GM18873 (cell line): ENCODE measurements around the gene CDR2.
"Not testable (repeated sequence)": the region's sequence is repeated elsewhere in the genome, so short reads cannot be mapped to it uniquely, and the experiment has no call there.

ENCODE experiments used
- ATAC-seq: cut with Tn5 transposase; IDR thresholded peaks from one replicate; pipeline ENCODE4 v1.9.1; 2021; ENCODE audit warnings: mild to moderate bottlenecking, moderate library complexity, moderate number of reproducible peaks; ENCODE audit not compliant: unreplicated experiment, low FRiP score

The CDR2 gene

DNA sequence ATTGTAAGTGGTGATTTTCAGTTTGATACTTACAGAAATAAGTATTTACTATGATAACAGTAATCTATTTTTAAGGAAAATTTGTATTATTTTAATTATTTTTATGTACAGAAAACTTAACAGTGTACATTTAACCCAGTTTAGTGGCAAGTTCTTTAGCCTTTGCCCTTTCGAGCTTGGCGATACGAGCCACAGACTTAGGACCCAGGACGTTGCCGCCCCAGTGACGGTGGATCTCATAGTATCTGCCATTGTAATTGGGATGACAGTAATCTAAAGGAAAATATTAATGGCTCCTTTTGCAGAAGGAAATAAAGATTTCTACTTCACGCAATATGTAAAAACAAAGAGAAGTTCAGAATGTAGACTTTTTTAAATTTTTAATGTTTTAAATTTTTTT, 5.2 kb upstream of the CDR2 start:
- ATAC-seq: no peak

DNA sequence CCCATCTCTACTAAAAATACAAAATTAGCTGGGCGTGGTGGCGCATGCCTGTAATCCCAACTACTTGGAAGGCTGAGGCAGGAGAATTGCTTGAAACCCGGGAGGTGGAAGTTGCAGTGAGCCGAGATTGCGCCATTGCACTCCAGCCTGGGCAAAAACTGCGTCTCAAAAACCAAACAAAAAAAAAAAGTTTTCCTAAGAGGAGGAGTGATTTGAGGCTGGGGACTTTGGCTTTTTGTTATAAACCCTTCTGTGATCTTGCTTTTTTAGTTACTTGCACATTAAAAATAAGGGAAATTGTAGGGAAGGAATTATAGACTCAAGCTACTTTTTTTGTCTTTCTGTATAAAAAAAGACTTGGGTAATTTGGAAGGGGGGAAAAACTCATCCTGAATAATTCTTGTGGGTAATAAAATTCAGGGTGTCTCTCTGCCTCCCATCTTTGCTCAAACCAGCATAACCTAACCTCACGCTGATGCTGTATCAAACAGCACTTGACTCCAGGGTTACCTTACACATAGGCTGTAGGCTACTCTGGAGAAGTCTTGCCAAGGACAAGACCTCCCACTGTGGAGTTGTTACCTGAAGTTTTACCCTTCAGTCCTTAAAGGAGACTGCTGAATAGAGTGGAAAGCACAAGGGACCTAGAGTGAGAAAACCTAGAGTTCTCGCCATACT, 1.7 kb upstream of the CDR2 start:
- ATAC-seq: no peak

DNA sequence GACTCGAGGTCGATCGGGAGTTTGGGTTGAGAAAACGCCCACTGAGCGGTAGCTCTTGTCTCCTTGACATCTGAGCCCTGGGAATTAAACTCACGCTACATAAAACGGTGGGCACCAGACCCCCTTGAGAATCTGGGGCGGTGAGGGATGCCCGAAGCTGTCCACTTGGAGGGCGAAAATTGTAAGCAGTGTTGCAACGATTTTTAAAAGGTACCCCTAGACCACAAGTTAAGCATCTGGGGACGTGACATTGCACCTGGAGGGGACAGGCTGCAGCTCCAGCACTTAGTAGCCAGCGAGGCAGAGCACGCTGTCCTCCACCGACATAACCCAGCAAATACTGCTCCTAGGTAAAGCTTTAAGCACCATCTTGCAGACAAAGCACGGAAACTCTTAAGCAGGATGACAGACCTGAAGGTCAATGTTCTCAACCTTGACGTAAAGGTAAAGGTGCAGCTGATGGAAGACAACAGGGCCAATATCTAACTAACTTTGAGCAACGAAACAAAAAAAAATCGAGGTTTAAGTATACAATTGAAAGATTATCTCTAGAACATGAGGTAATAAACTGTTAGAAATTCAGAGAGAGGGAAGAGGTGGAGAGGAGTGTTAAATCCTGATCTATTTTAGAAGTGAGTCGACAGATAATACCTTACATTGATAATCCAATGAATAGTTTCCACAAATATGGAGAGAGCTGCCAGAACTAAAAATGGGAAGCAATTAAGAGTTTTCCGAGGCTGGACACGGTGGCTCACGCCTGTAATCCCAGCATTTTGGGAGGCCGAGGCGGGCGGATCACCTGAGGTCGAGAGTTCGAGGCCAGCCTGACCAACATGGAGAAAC, 921 bp upstream of the CDR2 start:
- ATAC-seq: no peak

DNA sequence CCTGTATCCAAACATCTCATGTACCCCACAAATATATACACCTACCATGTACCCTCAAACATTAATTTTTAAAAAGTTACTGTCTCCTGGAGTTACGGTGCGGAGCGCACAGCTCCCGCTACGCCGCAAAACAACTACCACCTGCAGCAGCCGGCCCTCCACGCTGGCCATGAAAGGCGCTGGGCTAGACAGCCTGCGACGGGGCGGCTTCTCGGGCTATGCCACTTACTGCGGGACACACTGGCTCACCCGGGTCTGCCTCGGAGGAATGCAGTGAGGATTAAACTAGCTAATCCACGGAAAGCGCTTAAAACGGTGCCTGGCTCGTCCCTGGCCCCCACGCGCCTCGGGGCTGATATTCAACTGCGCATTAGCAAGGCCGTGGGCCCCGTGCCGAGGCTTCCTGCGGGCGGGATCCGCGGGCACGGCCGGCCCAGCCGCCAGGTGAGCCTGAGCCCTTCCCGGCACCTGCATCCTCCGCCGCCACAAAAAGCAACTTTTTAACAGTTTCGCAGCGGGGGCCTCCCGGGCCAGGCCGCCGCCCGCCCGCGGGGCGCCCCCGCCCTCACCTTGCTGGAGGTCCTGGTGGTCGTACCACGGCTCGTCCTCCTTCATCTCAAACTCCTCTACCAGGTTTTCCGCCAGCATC, 633 bp downstream of the CDR2 start:
- peak; percentile 10 for ATAC-seq

DNA sequence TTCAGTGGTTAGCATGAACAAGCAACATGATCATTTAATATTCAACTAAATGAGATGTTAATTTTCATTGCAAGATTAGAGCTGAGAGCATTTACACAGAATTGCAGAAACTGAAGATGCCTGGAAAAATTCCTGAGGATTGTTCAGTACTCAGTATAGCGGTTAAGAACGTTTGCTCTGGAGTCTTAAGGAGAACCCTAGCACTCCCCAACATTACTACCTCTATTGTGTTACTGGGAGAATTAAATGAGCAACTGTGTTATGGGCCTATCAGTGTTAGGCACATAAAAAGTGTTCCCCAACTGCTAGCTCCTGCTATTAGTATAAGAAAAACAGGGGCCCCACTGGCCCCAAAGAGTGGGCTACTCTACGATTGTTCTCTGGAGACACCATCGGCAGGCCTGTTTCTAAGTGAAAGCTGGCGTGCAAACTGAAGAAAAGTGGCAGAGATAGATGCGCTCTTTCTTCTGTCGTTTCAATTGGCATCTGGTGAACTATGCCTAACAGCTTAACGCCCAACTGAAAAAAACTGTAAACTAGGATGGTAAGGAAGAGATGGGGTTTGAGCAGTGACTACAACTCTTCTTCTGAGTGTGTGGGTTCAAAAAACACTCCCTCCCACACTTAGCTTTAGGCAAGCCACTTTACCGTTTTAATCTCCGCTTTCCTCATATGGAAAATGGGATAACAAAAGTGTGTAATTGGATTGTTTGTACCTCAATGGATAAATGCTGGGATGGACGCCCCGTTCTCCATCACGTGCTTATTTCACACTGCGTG, 1.3 kb downstream of the CDR2 start:
- no peak for ATAC-seq

DNA sequence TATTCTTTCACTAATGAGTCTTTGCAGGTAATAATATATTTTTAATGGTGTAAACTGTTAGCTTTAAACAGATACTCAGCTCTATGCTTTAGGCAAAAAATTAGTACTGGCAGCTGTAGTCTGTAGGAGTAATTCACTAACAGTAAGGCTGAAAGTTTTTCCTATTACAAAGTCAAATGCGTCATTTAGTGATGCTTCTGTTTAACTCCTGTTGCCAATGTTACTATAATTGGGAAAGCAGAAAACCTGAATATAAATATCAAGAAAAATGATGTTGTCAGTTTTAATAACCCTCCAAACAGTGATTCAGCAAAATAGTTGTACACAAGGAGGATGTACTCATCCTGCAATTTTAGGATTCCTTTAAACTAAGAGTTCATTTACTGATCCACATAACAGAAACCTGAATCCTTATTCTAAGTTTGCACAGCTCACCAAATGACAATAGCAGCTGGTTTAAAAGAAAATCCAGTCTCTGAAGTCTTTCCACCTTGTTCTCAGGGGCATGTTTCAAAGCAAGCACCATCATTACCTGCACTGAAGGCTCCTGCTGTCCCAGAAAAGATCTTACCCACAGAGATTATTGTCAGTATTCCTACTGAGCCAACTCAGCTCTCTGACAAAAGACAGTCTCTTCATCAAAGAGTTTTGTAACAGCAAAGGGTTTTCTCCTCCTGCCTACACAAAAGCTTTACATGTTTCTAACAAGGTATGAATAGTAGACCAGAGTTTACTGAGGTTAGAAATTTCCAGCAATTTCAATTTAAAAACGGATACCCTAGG, 4.2 kb downstream of the CDR2 start:
- no peak for ATAC-seq

DNA sequence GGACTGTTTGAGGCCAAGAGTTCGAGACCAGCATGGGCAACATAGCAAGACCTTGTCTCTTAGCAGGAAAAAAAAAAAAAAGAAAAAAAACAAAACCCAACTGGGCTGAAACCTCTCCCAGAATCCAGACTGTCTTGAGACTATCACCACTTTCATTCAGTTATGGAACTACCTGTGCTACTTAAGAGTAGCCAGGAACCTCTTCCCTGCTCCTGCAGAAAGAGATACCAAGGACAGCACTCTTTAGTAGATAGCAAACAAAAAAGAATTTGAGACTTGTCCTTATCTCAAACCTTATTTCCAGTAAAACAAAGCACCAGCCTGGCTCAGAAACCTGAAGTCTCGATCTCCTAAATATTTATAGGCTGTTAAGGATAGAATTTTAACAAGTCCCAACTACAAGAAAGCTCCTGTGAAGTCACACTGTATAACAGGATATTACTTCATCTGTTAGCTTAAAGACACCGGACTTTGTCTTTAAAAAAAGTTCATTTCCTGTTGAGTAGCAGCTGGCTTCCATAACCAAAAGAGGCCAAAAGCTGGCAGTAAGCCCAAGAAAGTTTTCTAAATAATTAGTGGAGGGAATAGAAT, 5.1 kb downstream of the CDR2 start:
- no peak for ATAC-seq

DNA sequence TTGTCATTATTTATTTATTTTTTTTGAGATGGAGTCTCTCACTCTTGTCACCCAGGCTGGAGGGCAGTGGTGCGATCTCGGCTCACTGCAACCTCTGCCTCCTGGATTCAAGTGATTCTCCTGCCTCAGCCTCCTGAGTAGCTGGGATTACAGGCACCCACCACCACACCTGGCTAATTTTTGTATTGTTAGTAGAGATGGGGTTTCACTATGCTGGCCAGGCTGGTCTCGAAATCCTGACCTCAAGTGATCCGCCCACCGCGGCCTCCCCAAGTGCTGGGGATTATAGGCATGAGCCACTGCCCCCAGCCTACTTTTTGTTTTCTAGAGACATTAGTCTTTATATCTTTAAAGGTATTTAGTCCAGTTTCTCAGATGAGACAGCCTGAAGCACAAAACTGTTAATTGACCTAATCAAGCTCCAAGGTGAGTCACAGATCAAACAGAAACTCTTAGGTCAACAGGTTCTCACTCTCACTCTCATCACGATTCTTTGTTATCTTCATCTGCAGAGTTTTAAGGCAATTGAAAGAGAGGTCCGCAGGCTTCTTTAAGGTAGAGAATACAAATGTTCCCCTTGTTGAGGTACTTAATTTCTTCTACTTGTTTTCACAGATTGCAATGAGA, 6.1 kb downstream of the CDR2 start:
- ATAC-seq: not testable (repeated sequence)

DNA sequence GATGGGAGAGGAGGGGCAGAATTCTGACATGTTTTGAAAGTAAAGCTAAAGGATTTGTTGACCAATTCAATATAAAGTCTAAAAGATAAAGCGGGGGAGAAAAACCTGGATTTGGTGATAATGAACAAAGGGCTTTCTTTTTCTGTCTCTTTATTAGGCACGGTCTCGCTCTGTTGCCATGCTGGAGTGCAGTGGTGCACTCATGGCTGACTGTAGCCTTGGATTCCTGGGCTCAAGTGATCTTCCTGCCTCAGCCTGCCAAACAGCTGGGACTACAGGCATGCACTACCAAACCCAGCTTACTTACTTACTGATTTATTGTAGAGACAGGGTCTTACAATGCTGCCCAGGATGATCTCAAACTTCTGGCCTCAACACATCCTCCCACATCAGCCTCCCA, 7.5 kb downstream of the CDR2 start:
- ATAC-seq: no peak

DNA sequence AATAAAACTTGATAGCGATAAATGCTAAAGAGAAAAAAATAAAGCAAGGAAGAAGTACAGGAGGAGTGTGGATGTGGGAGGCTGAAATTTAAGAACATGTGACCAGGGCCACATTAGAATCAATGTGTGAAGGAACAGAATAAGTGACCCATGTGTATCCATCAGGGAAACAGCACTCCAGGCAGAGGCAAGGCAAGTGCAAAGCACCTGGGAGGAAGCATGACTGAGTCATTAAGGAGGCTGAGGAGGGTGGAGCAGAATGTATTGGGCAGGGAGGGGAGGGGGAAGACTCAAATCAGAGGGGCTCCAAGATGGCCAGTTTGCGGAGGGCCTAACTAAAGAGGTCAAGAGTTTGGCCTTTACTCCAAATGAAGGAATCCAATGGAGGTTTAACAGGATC, 8.0 kb downstream of the CDR2 start:
- ATAC-seq: no peak

DNA sequence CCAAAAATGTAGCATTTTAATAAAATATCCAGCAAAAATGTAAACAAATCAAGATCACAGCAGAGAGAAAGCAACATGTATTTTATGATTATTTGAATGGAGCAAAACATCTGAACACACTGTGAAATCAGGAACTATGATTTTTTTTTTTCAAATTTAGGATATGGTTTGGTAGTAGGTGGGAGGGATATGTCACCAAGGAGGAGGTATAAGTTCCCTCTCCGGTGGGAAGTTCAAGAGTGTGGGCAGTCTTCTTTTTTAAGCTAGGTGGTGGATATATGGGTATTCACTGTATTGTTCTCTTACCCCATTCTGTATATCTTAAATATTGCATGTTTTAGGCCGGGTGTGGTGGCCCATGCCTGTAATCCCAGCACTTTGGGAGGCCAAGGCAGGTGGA, 10.2 kb downstream of the CDR2 start:
- no peak for ATAC-seq

DNA sequence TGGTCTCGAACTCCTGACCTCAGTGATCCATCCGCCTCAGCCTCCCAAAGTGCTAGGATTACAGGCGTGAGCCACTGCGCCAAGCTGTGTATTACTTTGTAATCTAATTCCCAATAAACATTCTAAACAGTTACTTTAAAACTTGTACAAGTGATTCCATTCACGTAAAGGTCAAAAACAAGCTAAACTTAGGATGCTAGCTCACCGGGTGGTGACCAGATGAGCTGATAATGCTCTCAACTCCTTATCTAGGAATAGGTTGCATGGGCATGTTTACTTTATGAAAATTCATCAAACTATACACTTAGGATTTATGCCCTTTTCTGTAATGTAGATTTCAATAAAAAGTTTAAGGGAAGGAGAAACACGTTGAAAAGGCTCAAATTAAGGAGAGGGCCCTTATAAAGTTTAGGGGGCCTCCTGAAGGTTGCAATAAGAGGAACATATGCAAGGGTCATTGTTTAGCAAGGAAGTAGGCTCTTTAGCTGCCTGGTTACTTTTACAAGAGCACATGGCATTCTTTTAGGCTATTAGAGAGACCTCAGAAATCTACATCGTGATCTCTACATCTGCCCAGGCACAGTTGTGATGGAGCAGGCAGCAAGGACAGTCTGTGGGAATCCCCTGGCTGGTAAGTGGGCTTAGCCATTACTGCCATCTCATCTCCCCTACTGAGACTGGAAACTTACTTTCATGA, 13.3 kb downstream of the CDR2 start:
- no peak for ATAC-seq

DNA sequence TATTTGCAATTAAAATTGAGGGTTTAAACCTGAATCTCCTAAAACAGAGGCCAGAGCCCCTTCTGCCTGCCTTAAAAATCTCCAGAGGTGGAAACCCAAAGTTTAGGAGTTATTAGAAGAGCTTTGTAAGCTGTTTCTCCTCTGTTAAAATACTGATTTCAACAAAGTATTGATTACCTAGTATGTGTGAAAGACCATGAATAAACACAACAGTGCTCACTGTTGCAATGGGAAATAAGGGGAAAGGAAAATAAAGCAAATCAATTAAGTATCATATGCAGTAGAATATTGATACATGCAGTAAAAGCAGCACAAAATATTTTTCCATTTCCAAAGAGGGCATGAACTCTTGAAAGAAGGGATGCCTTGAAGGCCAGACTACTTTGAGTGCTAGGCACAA, 14.7 kb downstream of the CDR2 start:
- no peak for ATAC-seq

DNA sequence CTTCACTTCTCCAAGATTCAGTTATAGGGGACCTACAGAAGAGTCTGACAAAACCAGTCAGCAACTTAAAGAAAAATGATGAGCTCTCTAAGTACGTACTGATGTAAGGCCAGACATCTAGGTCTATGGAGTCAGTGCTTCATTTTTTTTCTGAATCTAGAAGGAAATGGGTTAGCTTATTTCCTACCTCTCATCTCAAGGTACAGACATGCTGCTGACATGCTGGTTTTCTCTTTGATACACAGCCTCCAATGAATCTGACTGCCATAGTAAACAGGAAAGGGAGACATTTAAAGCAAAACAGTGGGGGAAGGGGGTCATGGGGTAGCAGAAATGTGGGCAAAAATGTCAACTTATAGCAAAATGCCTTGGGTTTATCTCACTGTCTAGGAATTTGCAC, 16.4 kb downstream of the CDR2 start:
- ATAC-seq: no peak

DNA sequence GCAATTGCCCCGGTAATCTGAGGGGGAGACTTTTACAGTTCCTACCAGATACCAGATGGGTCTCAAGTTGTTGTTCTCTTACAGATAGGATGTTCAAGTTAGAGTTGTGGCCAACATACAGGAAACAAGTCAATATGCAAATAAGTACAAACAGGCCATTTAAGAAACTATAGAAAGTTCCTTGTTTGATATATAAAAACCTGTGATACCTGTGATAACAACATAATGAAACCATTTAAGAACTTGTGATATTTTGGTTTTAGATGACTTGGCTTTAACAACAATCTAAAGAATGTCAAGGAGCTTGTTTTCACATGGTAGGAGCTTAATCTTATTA, 16.8 kb downstream of the CDR2 start:
- no peak for ATAC-seq

DNA sequence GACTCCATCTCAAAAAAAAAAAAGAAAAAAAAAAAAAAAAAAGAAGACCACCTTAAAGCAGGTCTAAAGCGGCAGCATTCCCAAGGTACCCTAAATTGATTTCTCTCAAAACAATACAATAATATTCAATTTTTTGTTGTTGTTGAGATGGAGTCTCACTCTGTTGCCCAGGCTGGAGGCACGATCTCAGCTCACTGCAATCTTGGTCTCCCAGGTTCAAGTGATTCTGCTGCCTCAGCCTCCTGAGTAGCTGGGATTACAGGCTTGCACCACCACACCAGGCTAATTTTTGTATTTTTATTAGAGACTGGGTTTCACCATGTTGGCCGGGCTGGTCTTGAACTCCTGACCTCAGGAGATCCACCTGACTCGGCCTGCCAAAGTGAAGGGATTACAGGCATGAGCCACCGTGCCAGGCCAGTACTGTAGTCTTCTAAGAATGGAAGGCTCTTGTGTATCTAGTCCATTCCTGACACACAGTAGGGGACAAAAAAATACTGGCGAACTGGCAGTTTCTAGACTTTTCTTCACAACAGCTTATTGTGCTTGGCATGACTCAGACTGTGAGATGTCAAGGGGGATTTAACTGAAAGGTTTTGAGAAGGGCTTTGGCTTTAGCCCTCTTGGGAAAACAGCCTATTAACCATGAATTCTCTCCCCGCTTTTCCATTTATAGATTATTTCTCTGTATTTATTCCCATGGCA, 17.3 kb downstream of the CDR2 start:
- no peak for ATAC-seq

DNA sequence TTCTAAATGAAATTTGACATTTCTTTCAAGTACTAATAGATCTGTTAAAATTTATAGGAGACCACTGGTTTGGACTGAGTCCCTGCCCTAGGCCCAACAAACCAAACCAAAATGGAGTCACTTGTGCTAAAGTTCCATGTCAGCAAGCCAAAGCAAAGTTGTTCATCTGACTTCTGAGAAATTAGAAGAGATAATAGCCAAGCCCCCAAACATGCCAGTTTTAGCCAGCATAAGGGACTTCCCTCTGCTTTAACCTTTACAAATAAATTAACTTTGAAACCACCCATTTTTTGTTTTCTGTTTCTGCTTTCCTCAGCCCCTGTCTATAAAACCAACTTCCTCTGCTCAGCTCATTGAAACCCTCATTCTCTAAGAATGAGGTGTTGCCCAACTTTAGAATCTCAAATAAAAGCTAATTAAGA, 18.9 kb downstream of the CDR2 start:
- ATAC-seq: no peak

DNA sequence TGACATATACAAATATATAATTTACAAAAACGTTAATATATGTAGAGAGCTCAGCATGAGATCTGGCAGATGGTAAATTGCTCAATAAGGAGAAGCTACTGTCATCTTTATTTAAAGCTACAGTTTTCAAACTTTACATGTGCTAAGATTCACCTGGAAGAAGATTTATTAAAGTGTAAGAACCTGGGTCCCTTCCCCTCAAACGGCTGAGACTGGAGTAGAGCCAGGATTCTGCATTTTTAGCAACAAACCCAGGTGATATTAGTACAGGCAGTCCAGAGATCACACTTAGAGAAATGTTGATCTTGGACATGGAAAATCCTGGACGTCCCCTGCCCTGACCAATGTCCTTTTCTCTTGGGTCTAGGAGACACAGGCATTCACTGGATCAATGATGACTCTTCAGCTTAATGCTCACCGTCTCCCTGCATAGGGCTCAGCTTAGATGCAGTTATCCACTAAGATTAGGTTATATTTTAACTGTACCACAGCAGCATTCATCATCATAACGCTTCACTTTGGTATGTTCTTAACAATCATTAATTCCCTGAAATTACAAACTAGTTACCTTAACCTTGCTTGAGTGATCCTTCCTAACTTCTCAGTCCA, 20.4 kb downstream of the CDR2 start:
- ATAC-seq: no peak
